Measurements from ENCODE around the gene GOPC.

Gene GOPC

DNA sequence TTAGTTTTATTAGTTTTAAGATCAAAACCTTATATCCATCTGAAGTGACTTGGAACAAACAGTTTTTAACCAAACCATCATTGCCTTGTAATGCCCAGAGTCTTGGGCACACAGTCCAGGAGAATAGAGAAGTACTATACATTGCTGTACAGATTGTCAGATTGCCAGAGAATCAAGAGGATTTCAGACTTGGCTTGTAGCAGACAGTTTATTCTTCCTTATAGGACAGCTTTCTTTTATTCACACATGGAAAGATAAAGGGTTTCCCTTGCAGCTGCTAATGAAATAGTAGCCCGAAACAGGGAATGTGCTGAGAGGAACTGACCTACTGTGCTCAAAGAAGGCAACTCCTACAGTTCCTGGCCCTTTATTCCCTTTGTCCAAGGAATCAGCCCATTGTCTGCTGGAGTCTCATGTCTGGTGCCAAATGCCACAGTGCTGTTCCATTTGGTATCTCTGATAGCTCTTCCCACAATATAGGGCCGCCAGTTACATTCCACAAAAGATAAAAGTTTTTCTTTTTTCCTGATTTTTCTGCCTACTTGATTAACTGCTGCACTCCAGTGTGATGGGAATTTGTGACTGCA, 89.2 kb downstream of the GOPC start:
- DNase-seq = no peak

DNA sequence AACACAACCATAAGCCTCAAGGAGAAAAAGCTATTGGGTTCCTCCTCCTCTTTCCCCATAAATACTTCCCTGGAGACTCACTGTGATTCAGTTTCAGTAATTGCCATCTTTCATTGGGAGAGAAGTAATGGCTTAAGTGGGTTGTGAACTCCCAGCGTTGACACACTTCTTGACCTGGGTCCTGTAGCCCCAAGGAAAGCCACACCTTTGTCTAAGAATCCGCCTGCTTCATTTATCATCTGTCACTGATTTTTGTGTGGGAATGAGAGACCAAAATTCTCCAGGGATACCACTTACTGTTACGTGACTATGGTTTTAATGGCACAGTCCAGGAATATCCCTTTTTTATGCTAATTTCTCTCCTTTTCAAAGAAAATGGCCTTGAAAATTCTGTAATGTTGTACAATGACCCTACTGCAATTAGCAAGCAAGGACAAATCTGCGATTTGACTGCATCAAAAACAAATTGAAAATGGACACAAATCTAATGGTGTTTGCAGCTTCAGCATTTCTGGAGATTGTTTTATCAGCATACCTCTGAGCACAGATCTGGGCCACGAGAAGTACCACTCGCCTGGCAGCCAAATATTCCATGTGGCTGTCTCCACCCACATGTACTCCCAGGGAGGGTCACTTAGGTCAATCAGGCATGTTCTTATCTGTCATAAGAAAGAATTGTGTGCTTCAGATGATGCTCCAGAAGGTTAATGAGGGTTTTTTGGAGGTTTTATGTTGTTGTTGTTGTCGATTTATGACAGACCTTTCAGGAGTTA, 90.1 kb downstream of the GOPC start:
- DNase-seq = no peak

All from activated CD8-positive, alpha-beta memory T cell treated with anti-CD3 and anti-CD28 coated beads, Interleukin-2, amount 50 U/mL, for 48 hours (primary cell).